HT-29 (cell line): Measurements from ENCODE around the gene LCE3B. TPM values are rescaled to one million over a fixed set of nuclear protein-coding genes. Genes with fewer than 3 reads are reported as not detected.
"Not testable (repeated sequence)": the region's sequence is repeated elsewhere in the genome, so short reads cannot be mapped to it uniquely, and the experiment has no call there.

Experiments
- DNase-seq: peaks from one replicate; pipeline ENCODE4 v3.0.0-alpha.2; 2015; ENCODE audit warnings: low spot score
- total RNA-seq: library from RNA; depleted of rRNA; stranded (reverse); fragments of >200 nt; shearing (Covaris generic); gene quantifications from 2 replicates; pipeline ENCODE4 v1.2.3, GENCODE V29; 2014; rRNA removed

Gene LCE3B, protein sequence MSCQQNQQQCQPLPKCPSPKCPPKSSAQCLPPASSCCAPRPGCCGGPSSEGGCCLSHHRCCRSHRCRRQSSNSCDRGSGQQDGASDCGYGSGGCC
- total RNA-seq: not detected in 2 replicates

DNA sequence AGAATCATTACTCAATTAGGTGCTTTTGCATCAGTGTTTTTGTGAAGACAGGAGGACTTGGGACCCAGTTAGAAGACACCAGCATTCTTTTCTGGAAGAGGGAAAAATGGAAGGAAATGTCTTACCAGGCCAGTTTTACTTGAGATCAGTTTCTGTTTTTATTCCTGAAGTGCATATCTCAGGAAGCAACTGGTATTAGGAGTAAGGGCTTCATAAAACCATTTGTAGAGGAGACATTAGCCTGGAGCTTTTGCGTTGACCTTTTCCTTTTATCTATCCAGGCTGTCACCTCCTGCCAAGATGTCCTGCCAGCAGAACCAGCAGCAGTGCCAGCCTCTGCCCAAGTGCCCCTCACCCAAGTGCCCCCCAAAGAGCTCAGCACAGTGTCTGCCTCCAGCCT lies at the start of gene LCE3B:
Gene LCE3B, plus strand, starts transcription at position 301 of the 400 bp plus-strand sequence. Its CDS starts 0 bp downstream, at position 301.
- no peak for DNase-seq

DNA sequence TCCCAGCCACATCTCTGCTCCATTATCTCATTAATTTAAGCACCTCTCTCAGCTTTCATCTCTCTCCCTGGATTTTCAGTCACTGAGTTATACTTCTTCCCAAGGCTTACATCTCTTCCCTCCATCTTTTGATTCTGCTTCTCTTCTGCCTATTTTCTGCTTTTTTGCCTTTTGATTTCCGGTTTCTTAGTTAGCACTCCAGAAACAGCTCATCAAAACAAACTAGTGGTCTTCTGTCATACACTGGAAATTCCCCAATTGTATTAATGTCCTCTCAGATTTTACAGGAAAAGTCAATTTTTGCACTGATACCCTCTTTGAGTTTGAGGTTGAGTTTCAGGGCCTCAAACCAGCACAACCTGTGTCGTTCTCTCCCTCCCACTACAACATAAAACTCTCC lies 48.5 kb upstream of the LCE3B start:
- DNase-seq: no peak

DNA sequence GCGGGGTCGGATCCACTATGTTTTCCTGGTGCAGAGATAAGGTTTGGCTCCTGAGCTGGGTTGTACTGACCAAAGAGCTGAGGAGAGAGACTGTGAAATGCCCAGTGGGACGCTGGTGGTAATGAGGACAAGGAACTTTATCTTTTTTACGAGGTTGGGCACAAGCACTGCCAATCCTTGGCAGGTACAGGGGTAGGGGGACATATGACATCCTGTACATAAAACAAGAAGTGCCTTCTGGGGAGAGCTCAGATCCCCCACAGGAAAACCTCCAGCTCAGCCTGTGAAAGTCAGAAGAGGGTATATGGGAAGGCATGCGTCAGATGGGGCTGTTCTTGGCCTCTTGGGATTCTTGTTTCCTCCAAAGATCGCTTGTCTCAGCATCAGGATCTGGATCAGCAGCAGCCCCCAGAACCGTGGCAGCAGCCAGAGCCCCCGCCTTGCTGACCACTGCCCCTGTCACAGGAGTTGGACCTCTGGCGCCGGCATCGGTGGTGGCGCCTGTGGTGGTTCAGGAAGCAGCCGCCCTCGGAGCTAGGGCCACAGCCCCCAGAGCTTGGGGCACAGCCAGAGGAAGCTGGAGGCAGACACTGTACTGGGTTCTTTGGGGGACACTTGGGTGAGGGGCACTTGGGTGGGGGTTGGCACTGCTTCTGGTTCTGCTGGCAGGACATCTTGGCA lies 47.9 kb upstream of the LCE3B start:
- no peak for DNase-seq

DNA sequence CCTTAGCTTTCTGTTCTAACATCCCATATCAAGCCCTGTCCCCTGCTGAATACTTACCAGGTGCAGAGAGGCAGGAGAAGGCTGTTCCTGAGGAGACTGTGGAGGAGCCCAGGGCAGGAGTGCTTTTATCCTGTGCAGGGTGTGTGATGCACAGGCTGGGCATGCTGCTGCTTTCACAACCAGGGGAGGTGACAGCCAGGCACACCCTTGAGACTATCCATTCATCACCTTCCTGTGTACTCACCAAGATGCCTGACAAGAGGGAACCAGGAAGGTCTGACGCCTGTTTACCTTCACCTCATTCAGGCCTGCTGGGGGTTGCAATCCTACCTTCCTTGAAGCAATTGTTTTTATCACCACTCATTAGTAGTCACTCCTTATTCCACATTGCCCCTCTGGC lies 46.9 kb upstream of the LCE3B start, which contains the start of gene LCE3E:
Gene LCE3E, minus strand, starts transcription at position 100 of the 400 bp plus-strand sequence. CDS start 572 bp downstream, outside the sequence.
- DNase-seq: no peak

DNA sequence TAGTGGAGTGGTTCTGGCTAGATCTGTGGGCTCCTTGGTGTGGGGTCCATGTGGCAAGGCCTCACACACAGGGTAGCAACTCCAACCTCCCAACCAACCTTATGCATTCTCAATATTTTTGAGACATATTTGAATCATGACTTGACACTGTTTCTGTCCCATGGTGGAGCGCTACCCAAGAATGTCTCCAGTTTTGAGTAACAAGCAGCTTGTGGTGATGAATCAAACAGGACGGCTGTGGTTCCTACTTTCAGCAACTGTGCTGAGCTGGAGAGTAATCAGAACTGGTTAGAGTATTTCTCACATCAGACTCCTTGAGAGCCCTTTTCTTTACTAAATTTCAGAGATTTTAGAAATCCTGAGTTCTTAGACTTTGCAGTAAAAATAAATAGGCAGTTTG lies 36.4 kb upstream of the LCE3B start:
- DNase-seq: no peak

DNA sequence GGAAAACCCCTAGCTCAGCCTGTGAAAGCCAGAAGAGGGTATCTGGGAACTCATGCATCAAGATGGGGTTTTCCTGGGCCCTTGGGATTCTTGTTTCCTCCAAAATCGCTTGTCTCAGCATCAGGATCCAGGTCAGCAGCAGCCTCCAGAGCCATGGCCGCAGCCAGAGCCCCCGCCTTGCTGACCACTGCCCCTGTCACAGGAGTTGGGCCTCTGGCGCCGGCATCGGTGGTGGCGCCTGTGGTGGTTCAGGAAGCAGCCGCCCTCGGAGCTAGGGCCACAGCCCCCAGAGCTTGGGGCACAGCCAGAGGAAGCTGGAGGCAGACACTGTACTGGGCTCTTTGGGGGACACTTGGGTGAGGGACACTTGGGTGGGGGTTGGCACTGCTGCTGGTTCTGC lies 34.1 kb upstream of the LCE3B start:
- DNase-seq: not testable (repeated sequence)

DNA sequence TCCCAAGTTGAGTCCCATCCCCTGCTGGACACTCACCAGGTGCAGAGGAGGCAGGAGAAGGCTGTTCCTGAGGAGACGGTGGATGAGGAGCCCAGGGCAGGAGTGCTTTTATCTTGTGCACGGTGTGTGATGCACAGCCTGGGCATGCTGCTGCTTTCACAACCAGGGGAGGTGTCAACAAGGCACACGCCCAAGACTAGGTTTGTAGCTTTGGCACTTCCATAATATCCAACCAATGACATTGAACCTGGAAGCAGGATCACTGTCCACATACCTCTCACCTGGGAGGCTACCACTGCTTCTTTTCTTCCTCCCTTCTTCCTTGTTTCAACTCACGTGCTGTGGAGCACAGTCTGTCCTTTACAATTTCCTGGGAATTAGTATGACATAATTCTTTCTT lies 33.2 kb upstream of the LCE3B start, which contains the start of gene LCE3D:
Gene LCE3D, minus strand, starts transcription at position 84 of the 400 bp plus-strand sequence. CDS start 580 bp downstream, outside the sequence.
- DNase-seq: no peak

DNA sequence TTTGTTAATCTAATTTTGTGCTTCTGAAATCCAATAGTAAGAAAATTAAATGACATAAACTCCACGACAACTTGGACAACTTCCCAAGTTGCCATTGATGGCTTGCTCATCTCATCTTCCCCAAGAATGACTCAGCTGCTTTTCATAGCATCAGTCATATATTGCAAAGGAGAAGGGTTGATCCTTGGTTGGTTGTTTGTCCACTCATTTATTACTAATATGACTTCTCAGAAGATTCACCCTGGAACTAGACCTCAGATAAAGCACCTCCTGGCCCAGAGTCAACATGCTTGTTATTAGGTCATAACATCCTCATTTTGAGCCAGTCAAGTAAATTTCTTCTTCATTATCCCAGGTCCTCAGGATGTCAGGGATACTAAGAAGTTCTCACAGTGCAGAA lies 31.0 kb upstream of the LCE3B start:
- no peak for DNase-seq

DNA sequence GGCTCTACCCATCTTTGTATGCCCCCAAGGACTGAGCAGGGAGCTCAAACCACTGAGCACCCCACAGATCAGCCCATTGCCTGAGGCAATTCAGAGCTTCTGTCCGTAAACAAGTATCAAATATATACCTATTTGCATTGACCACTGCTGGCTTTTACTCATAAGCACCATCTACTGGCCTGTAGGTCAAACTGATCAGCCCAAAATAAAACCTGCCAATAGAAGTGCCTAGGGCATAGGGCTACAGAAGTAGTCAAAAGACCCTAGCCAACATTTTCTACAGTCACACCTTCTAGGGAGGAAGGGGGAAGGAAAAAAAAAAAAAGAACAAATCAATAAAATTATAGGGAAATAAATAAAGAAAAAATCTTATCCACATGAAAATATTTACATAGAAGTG lies 28.0 kb upstream of the LCE3B start:
- DNase-seq: no peak

DNA sequence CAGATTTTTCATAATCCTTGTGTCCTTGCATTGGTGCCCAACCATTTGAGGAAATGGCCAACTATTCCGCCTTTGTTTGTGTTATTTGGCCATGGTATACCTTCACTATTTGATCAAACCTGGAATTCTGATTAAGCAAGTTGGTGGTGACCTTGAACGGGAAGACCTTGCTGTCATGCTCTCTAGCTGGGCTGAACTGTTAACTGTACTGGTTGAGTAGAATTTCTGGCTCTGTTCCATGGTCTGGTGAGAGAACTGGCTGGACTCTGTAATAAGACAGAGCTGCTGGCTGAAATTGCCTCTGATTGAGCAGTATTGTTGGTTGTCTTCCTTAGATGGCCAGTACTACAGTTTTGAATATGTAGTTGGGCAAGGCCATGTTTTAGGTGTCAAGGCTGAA lies 16.6 kb upstream of the LCE3B start:
- no peak for DNase-seq

DNA sequence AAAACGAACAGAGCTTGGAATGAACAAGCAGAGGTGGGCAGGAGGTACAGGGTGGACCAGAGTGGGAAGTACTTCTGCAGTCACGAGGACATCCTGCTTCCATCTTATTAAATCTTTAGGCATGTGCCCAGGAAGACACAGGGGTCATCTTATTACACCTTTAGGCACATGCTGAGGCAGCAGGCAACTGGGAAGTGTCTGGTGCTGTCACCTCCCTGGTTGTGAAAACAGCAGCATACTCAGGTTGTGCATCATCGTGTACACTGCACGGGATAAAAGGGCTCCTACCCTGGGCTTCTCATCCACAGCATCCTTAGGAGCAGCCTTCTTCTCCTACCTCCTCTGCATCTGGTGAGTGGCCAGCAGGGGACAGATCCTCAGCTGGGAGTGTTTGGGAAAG lies 13.7 kb upstream of the LCE3B start, which contains the start of gene LCE3C:
Gene LCE3C, plus strand, starts transcription at position 301 of the 400 bp plus-strand sequence. CDS start 498 bp downstream, outside the sequence.
- DNase-seq: no peak

DNA sequence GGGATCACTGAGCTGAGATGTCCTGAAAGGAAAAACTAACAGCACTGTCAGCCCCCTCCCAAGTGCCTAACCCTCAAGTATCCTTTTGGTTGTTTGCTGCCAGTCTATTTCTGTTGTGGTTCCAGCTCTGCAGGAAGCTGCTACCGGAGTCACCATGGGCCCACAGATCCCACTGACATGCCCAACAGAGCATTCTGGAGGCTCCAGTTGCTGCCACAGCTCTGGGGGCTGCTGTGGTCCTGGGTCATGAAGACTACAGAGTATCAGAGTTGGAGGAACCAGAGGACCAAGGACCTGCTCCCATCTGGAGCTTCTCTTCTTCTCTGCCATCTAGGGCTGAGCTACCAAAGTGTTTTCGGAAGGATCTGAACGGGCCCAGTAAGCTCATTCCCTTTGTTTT lies 8.4 kb downstream of the LCE3B start:
- DNase-seq: no peak

DNA sequence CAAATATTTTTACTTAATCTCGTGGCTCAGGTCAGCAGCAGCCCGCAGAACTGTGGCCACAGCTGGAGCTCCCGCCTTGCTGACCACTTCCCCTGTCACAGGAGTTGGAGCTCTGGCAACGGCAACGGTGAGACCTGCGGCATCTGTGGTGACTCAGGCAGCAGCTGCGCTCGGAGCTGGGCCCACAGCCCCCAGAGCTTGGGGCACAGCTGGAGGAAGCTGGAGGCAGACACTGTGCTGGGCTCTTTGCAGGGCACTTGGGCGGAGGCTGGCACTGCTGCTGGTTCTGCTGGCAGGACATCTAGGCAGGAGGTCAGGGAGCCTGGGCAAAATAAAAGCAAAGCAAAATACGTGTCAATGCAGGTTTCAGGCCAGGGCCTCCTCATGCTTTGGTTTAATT lies 9.2 kb downstream of the LCE3B start, which contains the start of gene LCE3A:
Gene LCE3A, minus strand, starts transcription at position 301 of the 400 bp plus-strand sequence. Its CDS starts 0 bp downstream, at position 301.
- no peak for DNase-seq

DNA sequence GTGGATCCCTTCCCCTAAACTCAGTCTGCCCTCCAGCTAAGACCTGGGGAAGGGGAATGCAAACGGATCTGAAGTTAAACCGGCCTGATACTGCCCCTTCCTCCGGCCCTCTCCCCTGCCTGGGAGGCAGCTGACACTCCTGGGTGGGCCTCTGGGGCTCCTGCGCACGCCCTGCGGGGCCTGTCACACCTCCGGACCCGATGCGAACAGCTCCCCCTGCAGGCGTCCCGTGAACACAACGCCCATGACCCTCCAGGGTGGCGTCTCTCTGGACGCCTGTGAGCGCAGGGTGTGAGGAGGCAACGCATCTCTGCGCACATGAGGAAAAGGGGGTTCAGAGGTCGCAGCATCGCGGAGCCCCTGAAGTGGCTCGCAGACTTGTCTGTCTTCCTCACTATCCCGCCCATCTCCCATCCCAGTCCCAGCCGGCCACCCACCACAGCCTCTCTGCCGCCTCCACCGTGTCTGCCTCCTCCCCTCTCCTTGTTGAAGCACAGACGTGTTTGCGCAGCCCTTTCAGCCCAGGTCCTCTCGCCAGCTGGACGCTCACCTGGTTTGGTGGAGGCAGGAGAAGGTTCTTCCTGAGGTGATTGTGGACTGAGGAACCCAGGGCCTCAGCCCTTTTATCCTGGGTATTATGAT lies 9.7 kb downstream of the LCE3B start:
- DNase-seq: no peak

DNA sequence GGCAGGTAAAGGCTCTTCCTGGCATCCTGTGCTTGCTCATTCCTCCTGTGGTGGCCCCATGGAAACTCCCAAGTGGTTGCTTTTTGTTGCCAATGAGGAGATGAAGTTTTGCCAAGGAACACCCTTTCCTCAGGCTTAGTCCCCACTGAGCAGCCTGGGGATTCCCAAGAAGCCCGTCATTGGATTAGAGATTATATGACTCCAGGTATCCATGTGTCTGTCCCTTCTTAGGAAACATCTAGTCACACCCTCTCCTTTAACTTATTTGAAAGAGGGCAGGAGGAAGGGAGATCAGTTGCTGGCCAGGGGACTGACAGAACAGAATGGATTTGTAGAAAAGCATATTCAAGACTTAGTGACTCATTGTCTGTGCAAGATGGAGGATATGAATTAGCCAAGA lies 13.1 kb downstream of the LCE3B start:
- DNase-seq: no peak

DNA sequence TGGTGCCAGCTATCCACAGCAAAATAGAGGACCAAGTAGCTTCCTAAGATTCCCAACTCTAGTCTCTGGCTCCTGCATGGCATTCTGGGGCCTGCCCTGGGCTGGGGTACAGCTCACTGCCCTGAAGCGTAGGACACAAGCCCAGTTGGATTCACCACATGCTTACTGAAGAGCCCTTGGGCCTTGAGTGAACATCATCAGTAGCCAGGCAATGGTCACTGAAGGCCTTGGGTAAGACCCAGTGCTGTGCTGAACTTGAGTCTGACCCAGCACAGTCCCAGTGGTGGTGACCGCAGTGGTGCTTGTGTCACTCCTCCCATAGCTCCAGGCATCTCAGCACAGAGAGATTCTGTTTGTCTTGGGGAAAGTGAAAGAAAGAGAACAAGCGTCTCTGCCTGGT lies 17.0 kb downstream of the LCE3B start:
- DNase-seq: no peak

DNA sequence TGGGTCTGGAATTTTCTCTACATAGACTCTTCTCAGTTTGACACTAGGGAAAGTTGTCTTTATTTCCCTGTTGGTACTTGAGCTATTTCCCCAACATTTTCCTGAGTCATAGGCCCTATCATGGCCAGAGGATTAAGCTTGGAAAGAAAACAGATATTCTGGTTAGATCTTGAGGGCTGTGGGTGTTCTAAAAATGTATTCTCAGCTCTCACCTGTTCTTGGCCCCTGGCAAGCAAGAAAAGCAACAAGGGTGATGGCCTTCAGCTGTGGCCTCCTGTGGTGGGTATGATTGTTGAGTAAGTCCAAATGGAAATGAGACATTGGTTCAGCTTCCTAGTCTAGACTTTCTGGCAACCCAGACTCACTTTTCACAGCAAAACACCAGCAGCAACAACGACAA lies 26.7 kb downstream of the LCE3B start:
- DNase-seq: no peak

DNA sequence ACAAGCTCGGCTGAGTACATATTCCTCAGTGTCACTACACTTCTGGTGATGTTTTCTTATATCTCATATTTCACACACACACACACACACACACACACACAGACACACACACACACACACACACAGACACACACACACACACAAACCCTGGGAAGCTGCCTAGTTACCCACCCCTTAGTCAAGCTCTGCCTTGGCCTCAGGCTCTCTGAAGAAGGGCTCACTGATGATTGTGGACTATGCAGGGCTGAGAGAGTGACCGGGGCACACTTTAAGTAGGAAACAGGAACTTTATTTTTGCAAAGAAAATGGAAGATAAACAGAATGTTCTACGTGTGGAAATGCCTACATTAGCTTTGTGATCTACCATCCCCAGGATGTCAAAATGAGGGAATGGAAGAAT lies 30.3 kb downstream of the LCE3B start:
- no peak for DNase-seq

DNA sequence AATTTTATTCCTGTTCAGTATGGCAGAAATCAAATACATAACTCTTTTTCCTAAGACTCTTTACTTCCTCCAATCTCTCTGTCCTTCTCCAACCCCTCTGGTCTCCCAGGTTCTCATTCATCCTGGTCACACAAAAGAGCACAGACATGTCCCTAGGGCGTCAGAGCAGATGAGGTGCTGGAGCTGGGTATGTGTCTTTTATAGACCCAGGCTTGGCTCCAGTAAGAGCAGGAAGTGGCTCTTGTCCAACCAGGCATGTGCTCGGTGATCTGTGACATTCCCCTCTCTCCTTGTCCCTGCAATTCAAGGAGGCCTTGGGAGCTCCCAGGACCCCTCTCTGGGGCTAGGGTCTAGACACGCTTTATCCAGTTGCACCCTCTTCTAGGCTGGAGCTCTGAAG lies 31.5 kb downstream of the LCE3B start:
- no peak for DNase-seq

DNA sequence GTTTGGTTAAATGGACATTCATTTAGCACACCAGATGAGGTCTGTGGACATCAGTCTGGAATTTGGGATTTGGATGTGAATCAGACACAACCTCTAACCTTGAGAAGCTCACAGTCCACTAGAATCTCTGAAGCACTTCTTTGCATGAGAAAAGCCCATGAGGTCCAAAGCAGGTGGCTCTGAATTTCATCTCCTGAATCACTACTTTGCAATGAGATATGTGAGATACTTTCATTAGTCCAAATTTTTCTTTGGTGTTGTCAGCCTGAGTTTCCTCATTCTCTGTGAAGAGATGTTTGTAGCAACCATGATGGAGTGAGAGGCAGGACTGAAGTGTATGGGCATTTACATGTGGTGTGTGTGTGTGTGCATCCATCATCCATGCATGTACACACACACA lies 33.0 kb downstream of the LCE3B start:
- no peak for DNase-seq

DNA sequence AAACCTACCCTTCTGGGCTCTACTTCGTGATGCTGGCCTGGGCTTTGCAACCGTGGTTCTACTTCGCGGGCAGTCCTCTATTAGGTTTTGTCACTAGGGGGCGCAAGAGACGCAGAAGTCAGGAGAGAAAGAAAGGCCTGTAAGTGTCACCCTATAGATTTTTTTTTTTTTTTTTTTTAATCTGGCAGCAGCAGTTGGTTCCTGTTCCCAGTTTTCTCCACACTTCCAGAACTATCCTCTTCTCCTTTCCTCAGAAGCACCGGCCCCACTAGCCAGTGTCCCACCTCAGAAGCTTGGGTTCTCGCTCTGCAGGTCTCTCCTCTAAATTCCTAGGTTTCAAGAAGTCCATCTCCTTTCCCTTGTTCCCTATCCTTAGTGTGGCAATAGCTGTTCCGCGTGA lies 40.5 kb downstream of the LCE3B start:
- DNase-seq: peak; percentile 77

DNA sequence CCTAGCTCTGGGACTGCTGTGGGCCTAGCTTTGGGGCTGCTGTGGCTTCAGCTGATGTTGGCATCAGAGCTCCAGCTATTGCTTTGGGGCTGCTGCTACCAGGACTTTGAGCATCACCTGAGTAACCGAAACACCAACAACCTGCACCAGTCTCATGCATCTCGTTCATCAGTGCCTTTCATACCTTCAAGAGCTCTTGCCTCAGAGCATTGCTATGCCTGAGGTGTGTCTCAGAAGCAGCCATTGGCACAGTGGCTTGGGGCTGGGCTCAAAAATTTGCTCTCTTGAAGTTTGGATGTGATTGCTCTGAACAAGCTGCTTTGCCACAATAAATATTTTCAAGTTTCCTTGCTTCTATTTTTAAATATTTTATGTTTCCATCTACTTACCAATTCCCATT lies 42.8 kb downstream of the LCE3B start:
- no peak for DNase-seq

DNA sequence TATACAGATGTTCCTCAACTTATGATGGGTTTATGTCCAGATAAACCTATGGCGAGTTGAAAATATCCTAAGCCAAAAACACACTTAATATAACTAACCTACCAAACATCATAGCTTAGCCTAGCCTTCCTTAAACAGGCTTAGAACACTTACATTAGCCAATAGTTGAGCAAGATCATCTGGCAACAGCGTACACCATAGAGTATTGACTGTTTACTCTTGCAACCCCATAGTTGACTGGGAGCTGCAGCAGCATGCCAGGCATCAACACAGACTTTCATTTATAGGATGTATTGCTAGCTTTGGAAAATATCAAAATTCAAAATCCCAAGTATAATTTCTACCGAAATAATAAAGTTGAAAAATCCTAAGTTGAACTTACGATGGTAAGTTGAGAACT lies 44.1 kb downstream of the LCE3B start:
- no peak for DNase-seq
